NCI-H2029 (cell line): Measurements from ENCODE around the gene HGS.

Experiments used
- DNase-seq: peaks from one replicate; lab custom pipeline; 2025; lab: John Stamatoyannopoulos, UW

HGS gene

GRCh38 chr17:81686614-81687013 is 2.8 kb downstream of the HGS start:
- no peak for DNase-seq

- DNase-seq, result no peak
Observed at GRCh38 chr17:81687770-81688541, 4.1 kb downstream of the HGS start.

GRCh38 chr17:81688616-81689015 is 4.8 kb downstream of the HGS start:
- no peak for DNase-seq

- no peak for DNase-seq
Observed at GRCh38 chr17:81690066-81690465, 6.3 kb downstream of the HGS start.

GRCh38 chr17:81690549-81690948 is 6.7 kb downstream of the HGS start:
- no peak for DNase-seq

GRCh38 chr17:81691196-81691595 is 7.4 kb downstream of the HGS start:
- no peak for DNase-seq

GRCh38 chr17:81691608-81692007 is 7.8 kb downstream of the HGS start:
- no peak for DNase-seq

GRCh38 chr17:81693509-81694210 is 9.8 kb downstream of the HGS start:
- DNase-seq, result no peak

GRCh38 chr17:81694810-81695209 is 11.0 kb downstream of the HGS start:
- no peak for DNase-seq

GRCh38 chr17:81695211-81695610 is 11.4 kb downstream of the HGS start:
- no peak for DNase-seq

GRCh38 chr17:81695801-81696200 is 12.0 kb downstream of the HGS start:
- DNase-seq, result no peak

GRCh38 chr17:81696218-81696941 is 12.6 kb downstream of the HGS start:
- DNase-seq, result no peak

GRCh38 chr17:81697261-81698044 is 13.6 kb downstream of the HGS start:
- DNase-seq, result no peak

- DNase-seq, result no peak
Observed at GRCh38 chr17:81700353-81701287, 16.8 kb downstream of the HGS start.

GRCh38 chr17:81701288-81702071 is 17.7 kb downstream of the HGS start:
- no peak for DNase-seq

- DNase-seq, result peak; percentile 92
Observed at GRCh38 chr17:81702934-81703746, 19.3 kb downstream of the HGS start, which contains the start of gene MRPL12. MRPL12 (plus strand) TSS chr17:81703367; CDS start chr17:81703502, 135 bp downstream.

- no peak for DNase-seq
Observed at GRCh38 chr17:81703747-81704654, 20.2 kb downstream of the HGS start.
